Measurements from ENCODE around the gene ADM2.
"Not testable (repeated sequence)": the region's sequence is repeated elsewhere in the genome, so short reads cannot be mapped to it uniquely, and the experiment has no call there.

ADM2 gene

GRCh38 chr22:50481440-50482106 lies at the start of gene ADM2:
Gene ADM2, plus strand, starts transcription at chr22:50481543. Its CDS starts 305 bp downstream, at chr22:50481848.
- TF ChIP-seq OSR1 (CRISPR knock-in tag; IDR thresholded peaks at IDR 0.05) (no peak), CSRNP3 (CRISPR knock-in tag; IDR thresholded peaks at IDR 0.05) (no peak), PATZ1 (CRISPR knock-in tag; IDR thresholded peaks at IDR 0.05; ENCODE audit: borderline replicate concordance) (no peak), POU6F1 (CRISPR knock-in tag; IDR thresholded peaks at IDR 0.05; ENCODE audit: borderline replicate concordance, low read depth) (no peak), TSHZ2 (CRISPR knock-in tag; IDR thresholded peaks at IDR 0.05) (no peak)

GRCh38 chr22:50432131-50432876 lies 49.0 kb upstream of the ADM2 start:
- no peak for ATAC-seq
- TF ChIP-seq CREB5 (CRISPR knock-in tag; IDR thresholded peaks at IDR 0.05; ENCODE audit: low read depth) (no peak), CSDC2 (CRISPR knock-in tag; IDR thresholded peaks at IDR 0.05) (no peak), TCF4 (CRISPR knock-in tag; IDR thresholded peaks at IDR 0.05; ENCODE audit: borderline replicate concordance) (no peak), ZC3H10 (CRISPR knock-in tag; IDR thresholded peaks at IDR 0.05) (no peak), SNAI2 (CRISPR knock-in tag; IDR thresholded peaks at IDR 0.05) (no peak), POU6F1 (CRISPR knock-in tag; IDR thresholded peaks at IDR 0.05; ENCODE audit: borderline replicate concordance, low read depth) (no peak), TSHZ2 (CRISPR knock-in tag; IDR thresholded peaks at IDR 0.05) (no peak), PATZ1 (CRISPR knock-in tag; IDR thresholded peaks at IDR 0.05; ENCODE audit: borderline replicate concordance) (no peak), ISL1 (CRISPR knock-in tag; IDR thresholded peaks at IDR 0.05) (no peak), ZFP3 (CRISPR knock-in tag; IDR thresholded peaks at IDR 0.05) (no peak), ZNF565 (CRISPR knock-in tag; conservative IDR thresholded peaks at IDR 0.05; ENCODE audit: low read depth) (no peak), ZNF70 (CRISPR knock-in tag; IDR thresholded peaks at IDR 0.05) (no peak), ZNF8 (CRISPR knock-in tag; IDR thresholded peaks at IDR 0.05) (no peak)

More at GRCh38 chr22:50481440-50482106, at the start of gene ADM2:
- peak; percentile 44 for ATAC-seq

GRCh38 chr22:50432877-50433510 lies 48.3 kb upstream of the ADM2 start:
- ATAC-seq: not testable (repeated sequence)

Measured in SK-N-SH treated with all-trans-retinoic acid at 6 μM for 48 hours (cell line).